Vagina (tissue), 2 donors: ENCODE results near the gene ITIH1.

Source experiments
- CTCF ChIP-seq, 3 experiments: fragments of 450-650 bp in 2 of 3; fragments of 200-600 bp in 1 of 3; sonication (generic) in 1 of 3; IDR thresholded peaks; one replicate each; pipeline ENCODE4 v1.5.1; 2017 to 2019; ENCODE audit warnings: antibody characterized with exemption in 3 of 3, mild to moderate bottlenecking in 2 of 3, moderate library complexity in 2 of 3
- POLR2A ChIP-seq, 2 donors: fragments of 450-650 bp; IDR thresholded peaks; one replicate each; pipeline ENCODE4 v1.6.1; 2017; ENCODE audit warnings: antibody characterized with exemption in 2 of 2, mild to moderate bottlenecking in 2 of 2, moderate library complexity in 2 of 2
- POLR2AphosphoS5 ChIP-seq, 2 donors: sonication (generic); formaldehyde crosslinking; IDR thresholded peaks; one replicate each; pipeline ENCODE4 v1.9.0; 2017; ENCODE audit warnings: antibody characterized with exemption in 2 of 2, mild to moderate bottlenecking in 2 of 2, low read depth in 1 of 2; ENCODE audit not compliant: insufficient read depth in 1 of 2

GRCh38 chr3:52833202-52833601, 55.8 kb downstream of the ITIH1 start:
- TF ChIP-seq CTCF (IDR thresholded peaks at IDR 0.05), result no peak
- TF ChIP-seq POLR2A (IDR thresholded peaks at IDR 0.05), result no peak
- TF ChIP-seq POLR2AphosphoS5 (IDR thresholded peaks at IDR 0.05; ENCODE audit: insufficient read depth in 1 of 2, low read depth in 1 of 2), result no peak
